Epithelial cell of prostate (primary cell): ENCODE data around the gene FZD1.

Experiments used
- DNase-seq: peaks from one replicate; pipeline ENCODE4 v3.0.0-alpha.2; 2011; ENCODE audit warnings: low read depth, low spot score
- H3K27ac ChIP-seq: fragments of 450-650 bp; 2 replicates; pipeline ENCODE4 v1.5.1; 2017; ENCODE audit warnings: mild to moderate bottlenecking

The FZD1 gene

GRCh38 chr7:91263384-91264045 lies 718 bp upstream of the FZD1 start:
- no peak for DNase-seq
- no peak overlapping the region for H3K27ac ChIP-seq

GRCh38 chr7:91264924-91265681 lies 870 bp downstream of the FZD1 start:
- peak overlapping the region; percentile 75 for H3K27ac ChIP-seq

GRCh38 chr7:91265693-91266066 lies 1.4 kb downstream of the FZD1 start:
- no peak for DNase-seq
- no peak overlapping the region for H3K27ac ChIP-seq

More at GRCh38 chr7:91264924-91265681, 870 bp downstream of the FZD1 start:
- DNase-seq = no peak

GRCh38 chr7:91266067-91266688 lies 1.9 kb downstream of the FZD1 start:
- DNase-seq = no peak
- no peak overlapping the region for H3K27ac ChIP-seq

- no peak for DNase-seq
- no peak overlapping the region for H3K27ac ChIP-seq
Measured at GRCh38 chr7:91266689-91267090, 2.5 kb downstream of the FZD1 start.

- no peak for DNase-seq
- no peak overlapping the region for H3K27ac ChIP-seq
Measured at GRCh38 chr7:91267171-91267955, 3.1 kb downstream of the FZD1 start.

- H3K27ac ChIP-seq = no peak overlapping the region
- no peak for DNase-seq
Measured at GRCh38 chr7:91270372-91270771, 6.1 kb downstream of the FZD1 start.

- DNase-seq = no peak
- H3K27ac ChIP-seq = no peak overlapping the region
Measured at GRCh38 chr7:91276909-91277308, 12.7 kb downstream of the FZD1 start.

GRCh38 chr7:91280185-91280584 lies 16.0 kb downstream of the FZD1 start:
- no peak for DNase-seq
- H3K27ac ChIP-seq = no peak overlapping the region

- DNase-seq = no peak
- H3K27ac ChIP-seq = no peak overlapping the region
Measured at GRCh38 chr7:91280604-91281003, 16.4 kb downstream of the FZD1 start.

- DNase-seq = no peak
- H3K27ac ChIP-seq = no peak overlapping the region
Measured at GRCh38 chr7:91285696-91286355, 21.6 kb downstream of the FZD1 start.

GRCh38 chr7:91286432-91286831 lies 22.2 kb downstream of the FZD1 start:
- H3K27ac ChIP-seq = no peak overlapping the region
- no peak for DNase-seq

- no peak for DNase-seq
- H3K27ac ChIP-seq = no peak overlapping the region
Measured at GRCh38 chr7:91287371-91288084, 23.3 kb downstream of the FZD1 start.

GRCh38 chr7:91288208-91288824 lies 24.1 kb downstream of the FZD1 start:
- DNase-seq = no peak
- no peak overlapping the region for H3K27ac ChIP-seq

GRCh38 chr7:91289633-91290254 lies 25.5 kb downstream of the FZD1 start:
- no peak overlapping the region for H3K27ac ChIP-seq
- no peak for DNase-seq

GRCh38 chr7:91291302-91291701 lies 27.1 kb downstream of the FZD1 start:
- no peak for DNase-seq
- no peak overlapping the region for H3K27ac ChIP-seq

GRCh38 chr7:91291902-91292301 lies 27.7 kb downstream of the FZD1 start:
- H3K27ac ChIP-seq = no peak overlapping the region
- DNase-seq = no peak

- H3K27ac ChIP-seq = no peak overlapping the region
- DNase-seq = no peak
Measured at GRCh38 chr7:91292506-91292905, 28.3 kb downstream of the FZD1 start.

GRCh38 chr7:91293136-91293535 lies 28.9 kb downstream of the FZD1 start:
- no peak overlapping the region for H3K27ac ChIP-seq
- no peak for DNase-seq
